Stimulated activated CD4-positive, alpha-beta T cell treated with anti-CD3 and anti-CD28 coated beads, TNF-alpha, amount 100 ng/mL, for 48 hours (primary cell): ENCODE results near the gene PLA2G4A.

Experiments
- DNase-seq, 3 donors: peaks; one replicate each; pipeline ENCODE4 v3.0.0-alpha.2; 2020; ENCODE audit warnings: low read depth in 3 of 3

PLA2G4A gene

DNA sequence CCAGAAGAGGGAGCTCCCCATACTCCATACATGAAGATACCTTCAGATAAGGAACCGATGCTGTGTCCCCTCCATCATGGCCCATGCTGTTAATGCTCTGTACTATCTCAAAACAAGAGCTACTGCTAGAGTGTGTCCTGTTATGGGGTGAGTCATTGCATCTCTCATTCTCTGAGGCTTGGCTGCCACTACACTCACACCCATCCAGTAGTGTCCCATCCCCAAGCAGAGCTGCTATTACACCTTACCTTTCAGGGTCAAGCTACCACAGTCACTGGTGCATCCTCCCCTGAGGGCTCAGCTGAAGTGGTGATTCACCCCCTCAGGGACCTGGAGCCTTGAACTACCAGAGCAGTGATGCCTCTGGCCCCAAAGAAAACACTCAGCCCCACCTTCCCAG lies 198.5 kb downstream of the PLA2G4A start:
- DNase-seq, result no peak

DNA sequence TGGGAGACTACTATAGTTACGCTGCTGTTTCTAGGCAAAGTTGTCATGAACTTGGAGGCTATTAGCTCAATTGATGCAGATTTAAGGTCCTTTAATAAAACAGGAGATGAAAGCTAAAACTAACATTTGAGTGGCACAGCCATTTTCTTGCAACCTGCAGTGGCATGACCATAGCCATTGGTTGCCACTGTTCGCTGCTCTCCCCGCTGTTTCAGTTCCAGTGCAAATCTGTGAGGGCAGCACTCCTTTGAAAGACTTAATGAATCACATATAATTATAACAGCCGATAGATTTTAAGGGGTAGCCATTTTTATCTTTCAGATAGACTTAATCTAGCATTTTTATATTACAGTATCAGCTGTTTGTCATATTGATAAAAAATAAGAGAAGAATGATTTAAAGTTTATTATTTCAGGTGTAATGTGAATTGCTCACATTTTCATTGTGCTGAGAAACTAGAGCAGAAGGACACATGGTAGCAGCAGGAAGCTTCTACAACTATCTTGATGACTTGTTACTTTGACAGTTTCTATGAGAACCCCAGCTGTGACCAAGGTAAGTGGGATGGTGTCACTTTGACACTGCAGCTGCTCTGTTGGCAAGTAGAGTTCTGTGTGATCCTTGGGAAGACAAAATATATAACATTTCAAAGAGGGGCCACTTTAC lies 203.7 kb downstream of the PLA2G4A start:
- DNase-seq, result no peak

DNA sequence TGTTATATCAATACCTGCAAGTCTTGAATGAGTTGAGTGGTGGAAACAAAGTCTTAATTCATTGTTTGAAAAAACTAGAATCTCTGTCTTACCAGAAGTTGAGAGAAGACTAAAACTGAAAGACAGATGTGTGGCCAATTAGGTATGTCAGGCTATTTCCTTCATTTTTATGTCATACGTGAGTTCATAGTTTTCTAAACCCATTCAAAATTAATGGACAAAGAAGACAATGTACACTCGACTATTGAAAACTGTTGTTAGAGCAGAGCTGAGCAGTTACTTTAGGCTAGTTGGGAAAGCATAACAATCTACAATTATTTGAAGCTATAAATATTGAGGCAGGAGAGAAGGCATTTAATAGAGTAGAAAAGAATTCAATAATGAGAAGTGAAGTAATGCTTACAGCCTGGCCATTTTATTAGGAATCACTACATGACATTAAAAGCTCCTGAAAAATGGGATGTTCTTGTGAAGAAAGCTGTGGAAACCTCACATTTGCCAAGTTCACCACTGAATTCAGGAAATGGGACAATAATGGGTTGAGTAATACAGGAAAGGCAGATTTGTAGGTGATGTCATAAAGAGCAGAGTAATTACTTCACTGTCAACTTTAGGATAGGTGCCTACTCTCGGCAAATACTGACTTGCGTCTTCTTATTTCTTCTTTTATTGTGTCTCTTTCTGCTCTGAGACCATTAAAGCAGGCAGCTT lies 204.4 kb downstream of the PLA2G4A start:
- no peak for DNase-seq

DNA sequence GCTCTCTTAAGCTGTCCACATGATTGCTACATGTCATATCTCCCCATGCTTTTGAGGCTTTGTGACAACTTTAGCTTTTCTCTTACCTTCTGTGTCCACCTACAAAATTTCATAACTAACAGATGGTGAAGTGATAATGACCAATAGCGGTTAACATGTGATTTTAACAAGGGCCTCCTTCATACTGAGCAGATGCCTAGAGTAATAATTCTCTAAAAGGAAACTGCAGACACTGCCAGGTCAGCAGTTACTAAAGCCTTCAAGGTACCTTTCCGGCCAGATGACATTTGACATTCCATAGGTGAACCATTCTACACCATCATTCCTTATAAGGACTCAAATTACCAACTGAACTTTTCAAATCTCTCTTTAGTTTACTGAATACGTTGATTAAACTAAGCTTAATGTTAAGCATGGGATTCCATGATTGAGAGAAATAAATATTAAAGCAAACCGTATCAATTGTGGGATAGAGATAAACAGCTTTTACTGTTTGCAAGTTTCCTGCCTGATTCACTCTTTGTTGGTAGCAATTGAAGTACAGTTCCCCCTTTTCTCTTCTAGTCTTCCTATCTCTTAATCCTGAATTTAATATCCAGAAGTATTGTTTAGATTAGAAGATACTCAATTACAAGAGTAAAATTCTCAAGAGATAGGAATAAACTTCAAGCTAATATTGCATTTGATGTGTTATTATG lies 205.1 kb downstream of the PLA2G4A start:
- DNase-seq, result no peak

DNA sequence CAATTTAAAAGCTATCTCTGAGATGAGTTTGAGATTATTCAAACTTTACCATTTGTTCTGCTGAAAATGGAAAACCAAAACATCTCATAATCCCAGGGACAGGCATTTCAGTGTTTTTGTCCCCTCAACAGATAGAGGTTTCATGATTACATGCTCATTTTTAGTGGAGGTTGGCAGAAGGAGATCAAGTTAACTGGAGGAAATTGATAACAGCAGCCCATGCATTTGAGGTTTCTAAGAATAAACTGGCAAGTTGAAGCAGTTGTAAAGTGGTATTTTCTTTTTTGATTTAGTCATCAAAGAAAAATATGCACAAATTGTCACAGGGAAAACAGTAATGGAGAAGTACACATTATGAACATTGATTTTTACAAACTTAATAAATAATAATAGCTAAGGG lies 205.8 kb downstream of the PLA2G4A start:
- no peak for DNase-seq

DNA sequence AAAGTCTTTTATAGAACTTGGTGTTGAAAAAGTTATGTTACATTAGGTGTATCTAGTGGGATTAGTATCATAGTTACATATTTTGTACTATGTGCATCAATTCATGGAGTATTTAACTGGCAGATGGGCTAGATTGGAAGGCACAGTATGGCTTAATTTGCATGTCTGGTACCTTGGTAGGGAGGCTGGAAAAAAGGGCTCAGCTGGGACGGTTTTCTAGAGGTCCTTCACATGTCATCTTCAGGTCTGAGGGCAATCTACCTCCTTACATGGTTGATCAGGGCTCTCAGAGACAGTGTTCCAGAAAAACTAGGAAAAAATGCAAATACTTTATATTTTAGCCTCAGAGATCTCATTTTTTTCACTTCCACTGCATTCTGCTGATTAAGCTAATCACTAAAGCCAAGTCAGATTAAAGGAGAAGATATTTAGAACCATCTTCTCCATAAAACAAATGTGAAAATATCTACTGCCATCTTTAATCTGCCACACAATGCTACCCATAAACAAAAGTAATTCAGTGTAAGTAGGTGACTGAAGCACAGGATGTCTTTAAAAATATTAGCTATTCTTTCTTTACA lies 209.3 kb downstream of the PLA2G4A start:
- no peak for DNase-seq
